Measurements from ENCODE around the gene DRC7.

DNA sequence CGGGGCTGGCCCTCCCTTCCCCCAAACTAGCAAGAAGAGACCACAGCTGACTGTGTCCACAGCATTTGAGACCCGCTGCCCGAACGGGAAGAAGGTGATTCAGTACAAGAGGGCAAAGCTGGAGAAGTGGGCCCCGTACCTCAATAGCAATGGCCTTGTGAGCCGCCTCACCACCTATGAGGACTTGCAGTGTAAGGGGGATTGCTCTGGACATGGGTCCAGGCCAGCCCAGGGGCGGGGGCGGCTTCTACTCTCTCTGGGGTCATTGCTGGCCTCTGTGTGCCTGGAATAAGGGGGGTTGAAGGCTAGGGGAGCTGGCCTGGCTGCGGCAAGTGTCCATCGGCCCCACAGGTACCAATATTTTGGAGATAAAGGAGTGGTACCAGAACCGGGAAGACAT lies 28.0 kb downstream of the DRC7 start:
- no peak for TF ChIP-seq EP300 (IDR thresholded peaks at IDR 0.05)
- TF ChIP-seq, protein P1, sequence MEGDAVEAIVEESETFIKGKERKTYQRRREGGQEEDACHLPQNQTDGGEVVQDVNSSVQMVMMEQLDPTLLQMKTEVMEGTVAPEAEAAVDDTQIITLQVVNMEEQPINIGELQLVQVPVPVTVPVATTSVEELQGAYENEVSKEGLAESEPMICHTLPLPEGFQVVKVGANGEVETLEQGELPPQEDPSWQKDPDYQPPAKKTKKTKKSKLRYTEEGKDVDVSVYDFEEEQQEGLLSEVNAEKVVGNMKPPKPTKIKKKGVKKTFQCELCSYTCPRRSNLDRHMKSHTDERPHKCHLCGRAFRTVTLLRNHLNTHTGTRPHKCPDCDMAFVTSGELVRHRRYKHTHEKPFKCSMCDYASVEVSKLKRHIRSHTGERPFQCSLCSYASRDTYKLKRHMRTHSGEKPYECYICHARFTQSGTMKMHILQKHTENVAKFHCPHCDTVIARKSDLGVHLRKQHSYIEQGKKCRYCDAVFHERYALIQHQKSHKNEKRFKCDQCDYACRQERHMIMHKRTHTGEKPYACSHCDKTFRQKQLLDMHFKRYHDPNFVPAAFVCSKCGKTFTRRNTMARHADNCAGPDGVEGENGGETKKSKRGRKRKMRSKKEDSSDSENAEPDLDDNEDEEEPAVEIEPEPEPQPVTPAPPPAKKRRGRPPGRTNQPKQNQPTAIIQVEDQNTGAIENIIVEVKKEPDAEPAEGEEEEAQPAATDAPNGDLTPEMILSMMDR (IDR thresholded peaks at IDR 0.05) = no peak
- no peak for TF ChIP-seq POLR2AphosphoS5 (IDR thresholded peaks at IDR 0.05)
- TF ChIP-seq POLR2A (IDR thresholded peaks at IDR 0.05) = no peak
